ENCODE data around the gene BET1L.

DNA sequence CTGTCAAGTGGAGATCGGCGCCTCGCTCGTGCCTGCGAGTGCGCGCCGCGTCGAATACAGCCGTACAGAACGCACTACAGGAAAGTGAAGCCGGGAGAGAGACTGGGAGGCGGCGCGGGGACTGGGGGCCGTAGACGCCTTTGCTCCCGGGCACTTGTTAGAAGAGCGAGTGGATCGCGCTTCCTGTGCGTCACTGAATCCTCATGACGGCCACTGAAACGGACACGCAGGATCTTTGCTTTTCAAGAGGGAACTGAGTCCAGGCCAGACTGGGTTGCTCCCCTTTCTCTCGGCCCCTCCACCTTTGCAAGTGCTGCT, 623 bp upstream of the BET1L start:
- TF ChIP-seq POLR2A (IDR thresholded peaks at IDR 0.05): no peak
- TF ChIP-seq CTCF (IDR thresholded peaks at IDR 0.05): no peak
- TF ChIP-seq POLR2AphosphoS5 (IDR thresholded peaks at IDR 0.05): no peak

Measured in prostate gland (tissue), 2 donors.